Peyer's patch (tissue), 4 donors: ENCODE results near the gene SLC39A11.

ENCODE experiments used
- CTCF ChIP-seq, 6 experiments: fragments of 450-650 bp in 4 of 6; fragments of 200-600 bp in 2 of 6; sonication (generic) in 1 of 6; IDR thresholded peaks; one replicate each; pipeline ENCODE4 v1.5.1; 2017 to 2019; ENCODE audit warnings: antibody characterized with exemption in 6 of 6, mild to moderate bottlenecking in 3 of 6, moderate library complexity in 1 of 6
- POLR2A ChIP-seq, 2 donors: fragments of 450-650 bp; IDR thresholded peaks; one replicate each; pipeline ENCODE4 v1.5.1; 2017; ENCODE audit warnings: antibody characterized with exemption in 2 of 2, mild to moderate bottlenecking in 2 of 2, moderate library complexity in 2 of 2

- TF ChIP-seq CTCF (IDR thresholded peaks at IDR 0.05) (no peak), POLR2A (IDR thresholded peaks at IDR 0.05) (no peak)
These were observed 479.1 kb downstream of the SLC39A11 start for GRCh38 chr17:72613396-72613795.
